HG02678 (cell line): ENCODE results near the gene PIM3.

ENCODE experiments used
- ATAC-seq: cut with Tn5 transposase; IDR thresholded peaks from one replicate; pipeline ENCODE4 v1.9.1; 2021; ENCODE audit warnings: mild to moderate bottlenecking, moderate library complexity; ENCODE audit not compliant: unreplicated experiment

The PIM3 gene

DNA sequence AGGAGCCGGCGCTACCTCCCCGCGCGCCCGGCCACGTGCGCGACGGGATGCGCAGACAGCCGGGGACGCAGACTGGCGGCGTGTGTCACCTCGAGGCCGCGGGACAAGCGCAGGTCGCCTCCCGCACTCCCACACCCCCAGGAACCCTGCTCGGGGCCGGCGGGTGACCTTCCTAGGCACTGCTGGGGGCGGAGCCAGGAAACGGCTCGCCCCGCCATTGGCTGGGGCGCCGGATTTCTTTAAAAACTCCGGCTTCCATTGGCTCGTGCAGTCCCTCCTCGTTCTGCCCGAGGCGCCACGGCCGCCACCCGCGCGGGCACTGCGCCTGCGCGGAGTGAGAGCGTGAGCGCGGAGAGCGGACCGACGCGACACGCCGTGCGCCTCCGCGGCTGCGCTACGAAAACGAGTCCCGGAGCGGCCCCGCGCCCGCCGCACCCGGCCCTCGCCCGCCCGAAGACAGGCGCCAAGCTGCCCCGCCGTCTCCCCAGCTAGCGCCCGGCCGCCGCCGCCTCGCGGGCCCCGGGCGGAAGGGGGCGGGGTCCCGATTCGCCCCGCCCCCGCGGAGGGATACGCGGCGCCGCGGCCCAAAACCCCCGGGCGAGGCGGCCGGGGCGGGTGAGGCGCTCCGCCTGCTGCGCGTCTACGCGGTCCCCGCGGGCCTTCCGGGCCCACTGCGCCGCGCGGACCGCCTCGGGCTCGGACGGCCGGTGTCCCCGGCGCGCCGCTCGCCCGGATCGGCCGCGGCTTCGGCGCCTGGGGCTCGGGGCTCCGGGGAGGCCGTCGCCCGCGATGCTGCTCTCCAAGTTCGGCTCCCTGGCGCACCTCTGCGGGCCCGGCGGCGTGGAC is at the start of gene PIM3:
Gene PIM3 (plus strand): TSS at position 614 of the 846 bp plus-strand sequence. CDS start 176 bp downstream, at position 790.
- peak; percentile 75 for ATAC-seq

GRCh38 chr22:49911881-49912625 is 48.5 kb upstream of the PIM3 start:
- no peak for ATAC-seq

- no peak for ATAC-seq
Observed at GRCh38 chr22:49913026-49913425, 47.5 kb upstream of the PIM3 start.

DNA sequence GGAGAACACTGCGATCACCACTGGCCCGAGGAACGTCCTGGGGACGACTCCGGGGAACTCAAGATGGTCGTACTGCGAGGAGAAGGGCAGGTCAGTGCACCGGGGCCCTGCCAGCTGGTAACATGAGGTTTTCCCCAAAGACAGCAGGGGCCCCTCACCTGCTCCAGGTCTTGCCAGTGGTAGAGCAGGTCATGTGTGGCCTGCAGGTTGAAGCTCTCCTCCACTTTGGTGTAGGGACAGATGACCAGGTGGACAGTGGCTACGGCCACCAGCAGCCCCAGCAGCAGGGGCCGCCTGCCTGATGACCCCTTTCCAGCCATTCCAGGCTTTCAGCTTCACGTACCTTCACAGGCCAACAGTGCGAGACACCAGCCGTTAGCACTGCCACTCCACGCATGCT is 47.1 kb upstream of the PIM3 start:
- no peak for ATAC-seq

DNA sequence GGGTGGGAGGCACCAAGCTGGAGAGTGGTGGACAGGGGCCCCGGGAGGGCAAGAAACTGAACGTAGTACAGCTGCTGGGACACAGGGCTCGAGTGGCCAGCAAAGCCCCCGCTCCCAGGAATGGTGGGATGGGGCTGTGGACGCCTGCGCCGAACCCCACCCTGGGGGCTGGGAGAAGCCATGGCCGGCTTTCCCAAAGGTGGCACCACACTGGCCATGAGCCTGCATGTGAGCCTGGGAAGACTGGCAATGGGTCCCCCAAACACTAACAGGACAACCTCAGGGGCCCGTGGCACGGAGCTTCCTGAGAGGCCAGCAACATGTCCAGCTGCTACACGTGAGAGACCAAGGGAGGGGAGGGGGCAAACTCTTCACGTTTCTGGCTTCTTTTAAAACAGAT is 46.3 kb upstream of the PIM3 start:
- no peak for ATAC-seq

GRCh38 chr22:49915610-49916009 is 45.0 kb upstream of the PIM3 start:
- no peak for ATAC-seq

DNA sequence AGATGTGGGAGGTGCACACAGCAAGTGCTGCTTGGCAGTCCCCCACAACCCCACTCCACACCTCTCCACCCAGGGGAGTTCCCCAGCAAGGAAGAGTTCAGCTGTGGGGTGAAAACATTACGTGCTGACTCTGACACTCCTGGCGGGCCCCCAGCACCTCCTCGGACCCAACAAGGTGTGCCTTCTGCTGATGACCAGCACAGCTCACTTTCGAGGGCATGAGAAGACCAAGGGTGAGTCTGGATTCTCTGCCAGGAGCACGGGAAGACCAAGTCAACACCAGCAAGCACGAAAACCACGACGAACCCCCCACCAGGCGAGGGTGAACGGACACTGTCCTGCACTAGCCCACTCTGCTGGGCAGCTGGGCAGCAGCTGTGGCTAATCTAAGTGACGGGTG is 43.7 kb upstream of the PIM3 start:
- no peak for ATAC-seq

DNA sequence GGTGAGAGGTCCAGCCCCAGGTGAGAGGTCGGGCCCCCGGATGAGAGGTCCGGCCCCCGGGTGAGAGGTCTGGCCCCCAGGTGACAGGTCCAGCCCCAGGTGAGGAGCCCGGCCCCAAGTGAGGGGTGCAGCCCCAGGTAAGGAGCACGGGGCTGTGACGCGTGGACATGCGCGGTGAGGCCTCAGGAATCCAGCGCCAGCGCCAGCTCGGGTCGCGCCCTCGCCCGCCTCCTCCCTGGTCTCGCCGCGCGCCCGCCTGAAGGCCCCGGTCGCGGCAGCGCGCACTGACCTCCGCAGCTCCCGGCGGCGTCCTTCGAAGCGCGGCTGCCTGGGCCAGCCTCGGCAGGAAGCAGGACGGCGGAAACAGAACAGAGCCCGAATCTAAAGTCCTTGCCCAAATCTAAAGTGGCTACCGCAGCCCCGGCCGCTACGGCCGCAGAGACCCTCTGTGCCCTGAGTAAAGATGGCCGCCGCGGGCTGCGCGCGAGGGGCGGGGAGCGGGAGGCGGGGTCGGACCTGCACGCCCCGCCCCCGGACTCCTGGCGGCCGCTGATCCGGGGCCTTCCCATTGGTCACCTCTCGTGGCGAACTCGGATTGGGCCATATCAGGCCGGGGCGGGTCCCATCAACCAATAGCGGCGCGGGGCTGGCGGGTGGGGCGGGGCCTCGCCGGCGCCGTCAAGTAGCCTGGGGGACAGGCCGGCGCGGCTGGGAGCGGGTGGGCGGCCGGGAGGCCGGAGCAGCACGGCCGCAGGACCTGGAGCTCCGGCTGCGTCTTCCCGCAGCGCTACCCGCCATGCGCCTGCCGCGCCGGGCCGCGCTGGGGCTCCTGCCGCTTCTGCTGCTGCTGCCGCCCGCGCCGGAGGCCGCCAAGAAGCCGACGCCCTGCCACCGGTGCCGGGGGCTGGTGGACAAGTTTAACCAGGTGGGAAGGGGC is 42.3 kb upstream of the PIM3 start, which contains the start of the genes ALG12 and CRELD2:
Gene ALG12 (minus strand): TSS at position 465 of the 937 bp plus-strand sequence. CDS start 4,673 bp downstream, outside the sequence.
Gene CRELD2 (plus strand): TSS at position 661 of the 937 bp plus-strand sequence. CDS start 136 bp downstream, at position 797.
- ATAC-seq: peak; percentile 92

DNA sequence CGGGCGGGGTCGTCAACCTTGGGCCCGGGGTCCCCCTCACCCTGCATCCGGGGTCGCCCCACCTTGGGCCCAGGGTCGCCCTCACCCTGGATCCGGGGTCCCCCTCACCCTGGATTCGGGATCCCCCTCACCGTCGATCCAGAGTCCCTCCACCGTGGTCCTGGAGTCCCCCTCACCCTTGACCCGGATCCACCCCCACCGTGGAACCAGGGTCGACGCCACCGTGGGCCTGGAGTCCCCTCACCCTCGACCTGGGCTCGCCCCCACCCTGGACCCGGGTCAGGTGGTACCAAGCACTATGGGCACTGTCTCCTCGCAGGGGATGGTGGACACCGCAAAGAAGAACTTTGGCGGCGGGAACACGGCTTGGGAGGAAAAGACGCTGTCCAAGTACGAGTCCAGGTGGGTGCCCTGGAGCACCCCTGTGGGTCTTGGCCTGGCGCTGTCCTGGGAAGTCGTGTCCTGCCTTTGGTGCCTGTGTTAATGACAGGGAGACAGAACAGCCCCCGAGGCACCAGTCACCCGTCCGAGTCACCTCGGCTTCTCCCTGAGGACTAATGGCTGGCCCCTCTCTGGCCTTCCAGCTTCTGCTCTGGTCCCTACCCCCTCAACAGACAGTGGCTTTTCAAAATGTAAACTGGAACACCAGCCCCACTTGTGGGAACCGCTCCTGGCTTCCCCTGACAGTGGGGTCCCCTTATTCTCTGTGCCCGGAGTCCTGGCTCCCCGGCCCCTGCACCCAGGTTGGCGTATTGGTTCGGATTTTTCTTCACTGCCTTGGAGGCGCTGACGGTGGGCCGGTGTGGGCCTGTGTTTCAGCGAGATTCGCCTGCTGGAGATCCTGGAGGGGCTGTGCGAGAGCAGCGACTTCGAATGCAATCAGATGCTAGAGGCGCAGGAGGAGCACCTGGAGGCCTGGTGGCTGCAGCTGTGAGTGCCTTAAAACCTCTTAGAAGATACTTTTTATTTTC is 41.4 kb upstream of the PIM3 start:
- ATAC-seq: no peak

- ATAC-seq: no peak
Observed at GRCh38 chr22:49920859-49921258, 39.7 kb upstream of the PIM3 start.

DNA sequence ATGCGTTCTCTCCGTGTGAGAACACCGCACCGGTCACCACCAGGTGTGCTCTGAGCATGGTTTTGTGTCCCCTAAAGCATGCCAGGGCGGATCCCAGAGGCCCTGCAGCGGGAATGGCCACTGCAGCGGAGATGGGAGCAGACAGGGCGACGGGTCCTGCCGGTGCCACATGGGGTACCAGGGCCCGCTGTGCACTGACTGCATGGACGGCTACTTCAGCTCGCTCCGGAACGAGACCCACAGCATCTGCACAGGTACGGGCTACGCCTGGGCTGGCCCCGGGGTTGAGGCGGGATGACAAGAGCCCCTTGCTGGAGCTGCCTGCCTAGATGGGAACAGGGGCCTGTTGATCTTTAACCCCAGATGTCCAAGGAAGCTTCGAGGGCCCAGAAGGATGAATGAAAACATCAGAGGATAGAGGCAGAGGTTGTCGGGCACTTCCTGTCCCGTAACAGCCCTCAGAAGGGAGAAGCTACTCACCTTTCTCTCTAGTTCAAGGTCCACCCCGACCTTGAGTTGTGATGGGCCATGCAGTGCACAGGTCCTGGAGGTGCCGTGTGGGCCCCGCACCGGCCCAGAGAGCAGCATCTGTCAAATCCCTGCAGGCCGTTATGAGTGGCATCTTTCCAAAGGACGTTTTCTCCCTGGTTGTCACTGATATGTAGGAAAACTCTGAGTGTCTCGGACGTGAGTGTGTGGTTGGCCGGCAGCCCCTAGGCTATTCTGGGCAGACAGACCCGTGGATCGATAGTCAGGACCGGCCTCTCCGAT is 38.9 kb upstream of the PIM3 start:
- ATAC-seq: no peak

DNA sequence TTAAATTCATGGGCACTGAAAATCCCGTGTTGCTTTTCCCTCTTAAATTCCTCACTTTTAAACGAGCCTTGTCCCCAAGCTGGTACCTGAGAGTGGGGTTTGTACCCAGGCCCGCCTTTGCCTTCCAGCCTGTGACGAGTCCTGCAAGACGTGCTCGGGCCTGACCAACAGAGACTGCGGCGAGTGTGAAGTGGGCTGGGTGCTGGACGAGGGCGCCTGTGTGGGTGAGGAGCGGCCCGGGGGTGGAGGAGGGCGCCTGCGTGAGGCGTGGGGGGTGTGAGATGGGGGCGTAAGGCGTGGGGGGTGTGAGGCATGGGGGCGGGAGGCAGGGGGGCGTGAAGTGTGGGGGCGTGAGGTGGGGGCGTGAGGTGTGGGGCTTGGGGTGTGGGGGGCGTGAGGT is 38.1 kb upstream of the PIM3 start:
- no peak for ATAC-seq

GRCh38 chr22:49922926-49923325 is 37.6 kb upstream of the PIM3 start:
- no peak for ATAC-seq

DNA sequence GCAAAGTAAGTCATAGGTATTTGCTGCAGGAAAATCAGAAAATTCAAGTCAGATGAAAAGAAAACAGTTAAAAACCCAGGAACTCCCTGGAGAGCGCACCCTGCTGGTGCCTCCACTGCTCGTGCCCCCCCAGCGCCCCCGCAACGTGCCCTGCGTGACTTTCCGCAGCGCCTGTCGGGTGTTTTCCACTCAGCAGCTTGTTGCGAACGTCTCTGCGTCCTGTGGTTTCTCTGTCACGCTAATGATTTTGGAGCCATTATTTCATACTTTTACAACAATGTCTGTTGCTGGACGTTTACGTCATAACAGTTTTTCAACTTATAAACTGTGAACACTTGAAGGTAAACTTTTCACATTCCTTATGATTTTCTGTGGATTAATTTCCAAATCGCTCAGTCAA is 37.1 kb upstream of the PIM3 start:
- no peak for ATAC-seq

DNA sequence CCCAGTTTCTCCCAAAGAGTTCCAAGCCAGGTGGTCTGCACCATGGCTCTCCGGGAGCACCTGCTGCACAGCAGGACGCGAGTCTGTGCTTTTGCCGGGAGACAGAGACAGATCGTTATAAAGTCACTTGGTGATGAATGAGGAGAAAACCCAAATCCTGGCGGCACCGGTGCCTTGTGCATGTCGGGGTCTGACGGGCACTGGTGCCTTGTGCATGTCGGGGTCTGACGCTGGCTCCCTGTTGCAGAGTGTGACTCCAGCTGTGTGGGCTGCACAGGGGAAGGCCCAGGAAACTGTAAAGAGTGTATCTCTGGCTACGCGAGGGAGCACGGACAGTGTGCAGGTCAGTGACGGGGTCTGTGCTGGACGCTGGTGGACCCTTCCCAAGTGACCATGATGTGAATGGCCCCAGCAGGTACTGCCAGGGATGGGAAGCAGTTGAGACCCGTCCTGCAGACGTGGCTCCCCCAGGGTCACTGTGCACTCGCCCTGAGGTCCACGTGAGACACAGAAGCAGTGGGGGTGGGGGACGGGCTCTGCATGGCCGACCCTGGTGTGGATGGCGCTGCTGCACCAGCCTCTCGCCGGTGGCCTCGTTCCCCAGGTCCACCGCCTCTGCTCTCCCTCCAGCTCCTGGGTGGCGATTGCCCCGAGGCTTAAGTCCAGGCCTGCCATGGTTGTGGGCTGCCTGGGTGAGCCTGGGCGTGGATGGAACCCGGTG is 36.3 kb upstream of the PIM3 start:
- no peak for ATAC-seq

- ATAC-seq: no peak
Observed at GRCh38 chr22:49925525-49926128, 34.9 kb upstream of the PIM3 start.

GRCh38 chr22:49926916-49927315 is 33.7 kb upstream of the PIM3 start:
- no peak for ATAC-seq
